HEK293 (cell line): Measurements from ENCODE around the gene SLU7.

Experiments used
- CTCF ChIA-PET: fragments of 350-600 bp; formaldehyde crosslinking; extraction: SDS; loops from one replicate; lab custom pipeline; 2021; ENCODE audit warnings: antibody characterized with exemption; lab: Yijun Ruan, JAX
- POLR2A ChIA-PET: fragments of 300-600 bp; formaldehyde crosslinking; extraction: SDS; loops from one replicate; lab custom pipeline; 2020; ENCODE audit warnings: antibody characterized with exemption, inconsistent platforms; lab: Yijun Ruan, JAX
- H3K27ac ChIP-seq: fragments of 200-500 bp; sonication (Bioruptor generic); 2 replicates; pipeline ENCODE4 v1.5.1; 2014; ENCODE audit warnings: low read depth, low read length, control low read depth, inconsistent platforms; ENCODE audit errors: extremely low read depth
- H3K36me3 ChIP-seq, 2 experiments: fragments of 200-500 bp in 1 of 2; sonication (Bioruptor generic) in 1 of 2; 1 replicate in 1 of 2; 2 replicates in 1 of 2; pipeline ENCODE4 v1.5.1; 2014 to 2017; ENCODE audit warnings: inconsistent platforms in 2 of 2, low read length in 2 of 2; ENCODE audit not compliant: control insufficient read depth in 2 of 2, insufficient read depth in 1 of 2
- H3K4me1 ChIP-seq: fragments of 200-500 bp; sonication (Bioruptor generic); 2 replicates; pipeline ENCODE4 v1.5.1; 2014; ENCODE audit warnings: mild to moderate bottlenecking, low read length, inconsistent platforms; ENCODE audit not compliant: control insufficient read depth, insufficient read depth
- H3K4me3 ChIP-seq: 2 replicates; pipeline ENCODE4 v1.5.1; 2011; ENCODE audit warnings: low read depth, mild to moderate bottlenecking, control low read depth, low read length, moderate library complexity
- H3K9me3 ChIP-seq: fragments of 200-500 bp; sonication (Bioruptor generic); 2 replicates; pipeline ENCODE4 v1.5.1; 2014; ENCODE audit warnings: low read depth, low read length, inconsistent platforms; ENCODE audit not compliant: control insufficient read depth, insufficient read depth
- ELK4 ChIP-seq: IDR thresholded peaks from 2 replicates; pipeline ENCODE4 v1.6.1; 2011; ENCODE audit warnings: mild to moderate bottlenecking, low read depth, low read length, borderline replicate concordance
- SCRT1 ChIP-seq: fragments of 450-650 bp; formaldehyde crosslinking; IDR thresholded peaks from 2 replicates; pipeline ENCODE4 v1.5.1; 2016; ENCODE audit warnings: missing biosample characterization, missing genetic modification characterization, borderline replicate concordance
- ZBTB1 ChIP-seq: fragments of 450-650 bp; formaldehyde crosslinking; IDR thresholded peaks from 2 replicates; pipeline ENCODE4 v1.5.1; 2016; ENCODE audit warnings: missing biosample characterization, missing genetic modification characterization
- ZBTB17 ChIP-seq: fragments of 450-650 bp; formaldehyde crosslinking; IDR thresholded peaks from 2 replicates; pipeline ENCODE4 v1.5.1; 2016; ENCODE audit warnings: missing biosample characterization, missing genetic modification characterization
- ZNF138 ChIP-seq: fragments of 450-650 bp; formaldehyde crosslinking; IDR thresholded peaks from 2 replicates; pipeline ENCODE4 v1.5.1; 2016; ENCODE audit warnings: missing biosample characterization, missing genetic modification characterization, borderline replicate concordance
- ZNF2 ChIP-seq: fragments of 450-650 bp; formaldehyde crosslinking; IDR thresholded peaks from 2 replicates; pipeline ENCODE4 v1.5.1; 2016; ENCODE audit warnings: missing biosample characterization, missing genetic modification characterization
- ZNF266 ChIP-seq: fragments of 450-650 bp; formaldehyde crosslinking; IDR thresholded peaks from 2 replicates; pipeline ENCODE4 v1.5.1; 2016; ENCODE audit warnings: missing biosample characterization, missing genetic modification characterization, low read depth
- ZNF335 ChIP-seq: fragments of 450-650 bp; formaldehyde crosslinking; conservative IDR thresholded peaks from 2 replicates; pipeline ENCODE4 v1.5.1; 2016; ENCODE audit warnings: missing biosample characterization, missing genetic modification characterization
- ZNF341 ChIP-seq: fragments of 450-650 bp; formaldehyde crosslinking; IDR thresholded peaks from 2 replicates; pipeline ENCODE4; 2016; ENCODE audit warnings: low read depth, missing biosample characterization, missing genetic modification characterization
- ZNF350 ChIP-seq: fragments of 450-650 bp; formaldehyde crosslinking; IDR thresholded peaks from 2 replicates; pipeline ENCODE4 v1.5.0; 2017; ENCODE audit warnings: missing biosample characterization, mild to moderate bottlenecking, missing genetic modification characterization
- ZNF600 ChIP-seq: fragments of 450-650 bp; formaldehyde crosslinking; IDR thresholded peaks from 2 replicates; pipeline ENCODE4 v1.5.1; 2016; ENCODE audit warnings: missing biosample characterization, missing genetic modification characterization
- ZNF654 ChIP-seq: fragments of 450-650 bp; formaldehyde crosslinking; IDR thresholded peaks from 2 replicates; pipeline ENCODE4 v1.5.1; 2016; ENCODE audit warnings: low read depth, missing biosample characterization, missing genetic modification characterization
- ZNF677 ChIP-seq: fragments of 450-650 bp; IDR thresholded peaks from 2 replicates; pipeline ENCODE4 v1.5.0; 2018; ENCODE audit warnings: missing biosample characterization, mild to moderate bottlenecking, missing genetic modification characterization, moderate library complexity
- ZSCAN23 ChIP-seq: fragments of 450-650 bp; formaldehyde crosslinking; IDR thresholded peaks from 2 replicates; pipeline ENCODE4 v1.5.1; 2016; ENCODE audit warnings: missing biosample characterization, missing genetic modification characterization
- TF ChIP-seq, protein P1 (sequence below): fragments of 450-650 bp; formaldehyde crosslinking; conservative IDR thresholded peaks from 2 replicates; pipeline ENCODE4 v1.5.1; 2016; ENCODE audit warnings: low read depth, missing biosample characterization, missing genetic modification characterization
- TF ChIP-seq, protein P2 (sequence below): fragments of 450-650 bp; formaldehyde crosslinking; IDR thresholded peaks from 2 replicates; pipeline ENCODE4 v1.5.1; 2016; ENCODE audit warnings: missing biosample characterization, missing genetic modification characterization
- TF ChIP-seq, protein P3 (sequence below): sonication (generic); formaldehyde crosslinking; IDR thresholded peaks from 2 replicates; pipeline ENCODE4 v1.8.1; 2022; ENCODE audit warnings: mild to moderate bottlenecking, moderate library complexity, missing genetic modification reagents
- TF ChIP-seq, protein P4 (sequence below): fragments of 450-650 bp; formaldehyde crosslinking; IDR thresholded peaks from 2 replicates; pipeline ENCODE4 v1.5.1; 2016; ENCODE audit warnings: missing biosample characterization, missing genetic modification characterization
- TF ChIP-seq, protein P5 (sequence below): fragments of 450-650 bp; formaldehyde crosslinking; IDR thresholded peaks from 2 replicates; pipeline ENCODE4 v1.5.1; 2016; ENCODE audit warnings: missing biosample characterization, missing genetic modification characterization

Gene SLU7

DNA sequence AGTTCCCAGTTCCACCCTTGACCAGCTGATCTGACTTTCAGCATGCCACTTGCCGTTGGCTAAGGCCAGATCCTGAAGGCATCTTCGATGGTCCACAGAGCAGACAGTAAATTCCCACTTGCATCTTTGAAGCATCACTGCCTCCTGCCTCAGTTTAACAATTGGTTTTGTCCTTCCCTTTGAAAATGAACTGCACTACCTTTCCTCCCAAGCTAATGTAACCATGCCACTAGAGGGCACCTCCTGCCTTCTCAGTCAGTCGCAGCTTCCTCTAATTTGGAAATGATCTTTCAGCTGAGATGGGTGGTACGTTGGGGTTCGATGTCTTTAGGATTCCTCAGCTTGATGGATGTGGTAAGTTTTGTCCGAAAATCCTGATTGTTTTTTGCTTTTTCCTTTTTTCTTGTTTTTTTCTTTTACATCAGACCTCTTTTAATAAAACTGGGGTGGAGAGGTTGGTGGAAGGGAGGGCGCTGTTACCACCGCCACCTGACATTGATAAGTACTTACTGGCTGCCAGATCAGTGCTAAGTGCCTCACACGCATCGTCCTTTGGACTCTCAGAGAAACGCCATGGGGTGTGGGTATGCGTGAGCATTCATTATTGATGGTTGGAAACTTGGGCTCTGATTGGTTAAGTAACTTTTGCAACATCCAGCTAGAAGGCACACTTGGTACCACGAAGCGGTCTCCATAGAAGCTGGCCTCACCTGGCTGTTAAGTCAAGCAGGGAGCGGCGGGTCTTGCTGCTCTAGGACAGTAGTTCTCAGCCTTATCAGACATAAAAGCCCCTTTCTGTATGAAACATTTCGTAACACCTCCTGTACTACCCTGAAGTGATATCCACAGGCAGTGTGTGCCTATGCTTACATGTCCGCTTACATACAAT is 19.7 kb upstream of the SLU7 start:
- H3K27ac ChIP-seq: no peak overlapping the region
- CTCF ChIA-PET: interaction anchor here (0.5 to 4.1 kb wide), 41 partner anchors 8 to 1445 kb away, joined by 3 to 56 read pairs (median 5); partner anchors contain the start of genes C1QTNF2, PTTG1 and SLU7
- POLR2A ChIA-PET: interaction anchor here (0.7 to 1.7 kb wide), 3 partner anchors 17 to 19 kb away, joined by 5 to 9 read pairs (median 7); partner anchors contain the start of genes PTTG1 and SLU7

More for the DNA sequence above, 19.7 kb upstream of the SLU7 start:
- Histone ChIP-seq H3K9me3 (no peaks in the 10 kb centered on the region), H3K4me3 (peak overlapping the region; percentile 21; the same call in 1 of the 2 replicates), H3K36me3 (no peaks in the 10 kb centered on the region), H3K4me1 (no peaks in the 10 kb centered on the region; the same call in 1 of the 2 replicates)
- TF ChIP-seq ELK4 (no peak), ZNF138 (tag by site-specific recombination) (no peak), ZNF350 (no peak), ZNF266 (tag by site-specific recombination) (no peak), ZNF335 (tag by site-specific recombination) (peak; percentile 26), ZBTB1 (tag by site-specific recombination) (no peak), ZNF341 (tag by site-specific recombination) (peak; percentile 86), ZNF677 (tag by site-specific recombination) (no peak), ZBTB17 (tag by site-specific recombination) (peak; percentile 75), ZNF600 (tag by site-specific recombination) (0 out of 2 replicates have a peak, but pooled peaks have one; percentile 42), ZNF2 (tag by site-specific recombination) (peak; percentile 94), ZSCAN23 (tag by site-specific recombination) (peak; percentile 97), ZNF654 (tag by site-specific recombination) (peak; percentile 90), SCRT1 (tag by site-specific recombination) (no peak)
- TF ChIP-seq, protein P1, sequence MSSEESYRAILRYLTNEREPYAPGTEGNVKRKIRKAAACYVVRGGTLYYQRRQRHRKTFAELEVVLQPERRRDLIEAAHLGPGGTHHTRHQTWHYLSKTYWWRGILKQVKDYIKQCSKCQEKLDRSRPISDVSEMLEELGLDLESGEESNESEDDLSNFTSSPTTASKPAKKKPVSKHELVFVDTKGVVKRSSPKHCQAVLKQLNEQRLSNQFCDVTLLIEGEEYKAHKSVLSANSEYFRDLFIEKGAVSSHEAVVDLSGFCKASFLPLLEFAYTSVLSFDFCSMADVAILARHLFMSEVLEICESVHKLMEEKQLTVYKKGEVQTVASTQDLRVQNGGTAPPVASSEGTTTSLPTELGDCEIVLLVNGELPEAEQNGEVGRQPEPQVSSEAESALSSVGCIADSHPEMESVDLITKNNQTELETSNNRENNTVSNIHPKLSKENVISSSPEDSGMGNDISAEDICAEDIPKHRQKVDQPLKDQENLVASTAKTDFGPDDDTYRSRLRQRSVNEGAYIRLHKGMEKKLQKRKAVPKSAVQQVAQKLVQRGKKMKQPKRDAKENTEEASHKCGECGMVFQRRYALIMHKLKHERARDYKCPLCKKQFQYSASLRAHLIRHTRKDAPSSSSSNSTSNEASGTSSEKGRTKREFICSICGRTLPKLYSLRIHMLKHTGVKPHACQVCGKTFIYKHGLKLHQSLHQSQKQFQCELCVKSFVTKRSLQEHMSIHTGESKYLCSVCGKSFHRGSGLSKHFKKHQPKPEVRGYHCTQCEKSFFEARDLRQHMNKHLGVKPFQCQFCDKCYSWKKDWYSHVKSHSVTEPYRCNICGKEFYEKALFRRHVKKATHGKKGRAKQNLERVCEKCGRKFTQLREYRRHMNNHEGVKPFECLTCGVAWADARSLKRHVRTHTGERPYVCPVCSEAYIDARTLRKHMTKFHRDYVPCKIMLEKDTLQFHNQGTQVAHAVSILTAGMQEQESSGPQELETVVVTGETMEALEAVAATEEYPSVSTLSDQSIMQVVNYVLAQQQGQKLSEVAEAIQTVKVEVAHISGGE: no peak
- TF ChIP-seq, protein P2, sequence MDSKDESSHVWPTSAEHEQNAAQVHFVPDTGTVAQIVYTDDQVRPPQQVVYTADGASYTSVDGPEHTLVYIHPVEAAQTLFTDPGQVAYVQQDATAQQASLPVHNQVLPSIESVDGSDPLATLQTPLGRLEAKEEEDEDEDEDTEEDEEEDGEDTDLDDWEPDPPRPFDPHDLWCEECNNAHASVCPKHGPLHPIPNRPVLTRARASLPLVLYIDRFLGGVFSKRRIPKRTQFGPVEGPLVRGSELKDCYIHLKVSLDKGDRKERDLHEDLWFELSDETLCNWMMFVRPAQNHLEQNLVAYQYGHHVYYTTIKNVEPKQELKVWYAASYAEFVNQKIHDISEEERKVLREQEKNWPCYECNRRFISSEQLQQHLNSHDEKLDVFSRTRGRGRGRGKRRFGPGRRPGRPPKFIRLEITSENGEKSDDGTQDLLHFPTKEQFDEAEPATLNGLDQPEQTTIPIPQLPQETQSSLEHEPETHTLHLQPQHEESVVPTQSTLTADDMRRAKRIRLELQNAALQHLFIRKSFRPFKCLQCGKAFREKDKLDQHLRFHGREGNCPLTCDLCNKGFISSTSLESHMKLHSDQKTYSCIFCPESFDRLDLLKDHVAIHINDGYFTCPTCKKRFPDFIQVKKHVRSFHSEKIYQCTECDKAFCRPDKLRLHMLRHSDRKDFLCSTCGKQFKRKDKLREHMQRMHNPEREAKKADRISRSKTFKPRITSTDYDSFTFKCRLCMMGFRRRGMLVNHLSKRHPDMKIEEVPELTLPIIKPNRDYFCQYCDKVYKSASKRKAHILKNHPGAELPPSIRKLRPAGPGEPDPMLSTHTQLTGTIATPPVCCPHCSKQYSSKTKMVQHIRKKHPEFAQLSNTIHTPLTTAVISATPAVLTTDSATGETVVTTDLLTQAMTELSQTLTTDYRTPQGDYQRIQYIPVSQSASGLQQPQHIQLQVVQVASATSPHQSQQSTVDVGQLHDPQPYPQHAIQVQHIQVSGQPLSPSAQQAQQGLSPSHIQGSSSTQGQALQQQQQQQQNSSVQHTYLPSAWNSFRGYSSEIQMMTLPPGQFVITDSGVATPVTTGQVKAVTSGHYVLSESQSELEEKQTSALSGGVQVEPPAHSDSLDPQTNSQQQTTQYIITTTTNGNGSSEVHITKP: peak; percentile 75
- TF ChIP-seq, protein P3, sequence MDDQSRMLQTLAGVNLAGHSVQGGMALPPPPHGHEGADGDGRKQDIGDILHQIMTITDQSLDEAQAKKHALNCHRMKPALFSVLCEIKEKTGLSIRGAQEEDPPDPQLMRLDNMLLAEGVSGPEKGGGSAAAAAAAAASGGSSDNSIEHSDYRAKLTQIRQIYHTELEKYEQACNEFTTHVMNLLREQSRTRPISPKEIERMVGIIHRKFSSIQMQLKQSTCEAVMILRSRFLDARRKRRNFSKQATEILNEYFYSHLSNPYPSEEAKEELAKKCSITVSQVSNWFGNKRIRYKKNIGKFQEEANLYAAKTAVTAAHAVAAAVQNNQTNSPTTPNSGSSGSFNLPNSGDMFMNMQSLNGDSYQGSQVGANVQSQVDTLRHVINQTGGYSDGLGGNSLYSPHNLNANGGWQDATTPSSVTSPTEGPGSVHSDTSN: 0 out of 2 replicates have a peak, but pooled peaks have one; percentile 27
- TF ChIP-seq, protein P4, sequence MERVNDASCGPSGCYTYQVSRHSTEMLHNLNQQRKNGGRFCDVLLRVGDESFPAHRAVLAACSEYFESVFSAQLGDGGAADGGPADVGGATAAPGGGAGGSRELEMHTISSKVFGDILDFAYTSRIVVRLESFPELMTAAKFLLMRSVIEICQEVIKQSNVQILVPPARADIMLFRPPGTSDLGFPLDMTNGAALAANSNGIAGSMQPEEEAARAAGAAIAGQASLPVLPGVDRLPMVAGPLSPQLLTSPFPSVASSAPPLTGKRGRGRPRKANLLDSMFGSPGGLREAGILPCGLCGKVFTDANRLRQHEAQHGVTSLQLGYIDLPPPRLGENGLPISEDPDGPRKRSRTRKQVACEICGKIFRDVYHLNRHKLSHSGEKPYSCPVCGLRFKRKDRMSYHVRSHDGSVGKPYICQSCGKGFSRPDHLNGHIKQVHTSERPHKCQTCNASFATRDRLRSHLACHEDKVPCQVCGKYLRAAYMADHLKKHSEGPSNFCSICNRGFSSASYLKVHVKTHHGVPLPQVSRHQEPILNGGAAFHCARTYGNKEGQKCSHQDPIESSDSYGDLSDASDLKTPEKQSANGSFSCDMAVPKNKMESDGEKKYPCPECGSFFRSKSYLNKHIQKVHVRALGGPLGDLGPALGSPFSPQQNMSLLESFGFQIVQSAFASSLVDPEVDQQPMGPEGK (tag by site-specific recombination): 0 out of 2 replicates have a peak, but pooled peaks have one; percentile 1
- TF ChIP-seq, protein P5, sequence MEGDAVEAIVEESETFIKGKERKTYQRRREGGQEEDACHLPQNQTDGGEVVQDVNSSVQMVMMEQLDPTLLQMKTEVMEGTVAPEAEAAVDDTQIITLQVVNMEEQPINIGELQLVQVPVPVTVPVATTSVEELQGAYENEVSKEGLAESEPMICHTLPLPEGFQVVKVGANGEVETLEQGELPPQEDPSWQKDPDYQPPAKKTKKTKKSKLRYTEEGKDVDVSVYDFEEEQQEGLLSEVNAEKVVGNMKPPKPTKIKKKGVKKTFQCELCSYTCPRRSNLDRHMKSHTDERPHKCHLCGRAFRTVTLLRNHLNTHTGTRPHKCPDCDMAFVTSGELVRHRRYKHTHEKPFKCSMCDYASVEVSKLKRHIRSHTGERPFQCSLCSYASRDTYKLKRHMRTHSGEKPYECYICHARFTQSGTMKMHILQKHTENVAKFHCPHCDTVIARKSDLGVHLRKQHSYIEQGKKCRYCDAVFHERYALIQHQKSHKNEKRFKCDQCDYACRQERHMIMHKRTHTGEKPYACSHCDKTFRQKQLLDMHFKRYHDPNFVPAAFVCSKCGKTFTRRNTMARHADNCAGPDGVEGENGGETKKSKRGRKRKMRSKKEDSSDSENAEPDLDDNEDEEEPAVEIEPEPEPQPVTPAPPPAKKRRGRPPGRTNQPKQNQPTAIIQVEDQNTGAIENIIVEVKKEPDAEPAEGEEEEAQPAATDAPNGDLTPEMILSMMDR (tag by site-specific recombination): peak; percentile 92
